ENCODE results near the gene PPP2R2C.

- TF ChIP-seq CTCF (IDR thresholded peaks at IDR 0.05) (no peak), POLR2A (IDR thresholded peaks at IDR 0.05) (no peak)
Observed at GRCh38 chr4:6271701-6272465, 200.5 kb downstream of the PPP2R2C start.

Measured in right lobe of liver (tissue), 4 donors.